Measurements from ENCODE around the gene BPTF.

DNA sequence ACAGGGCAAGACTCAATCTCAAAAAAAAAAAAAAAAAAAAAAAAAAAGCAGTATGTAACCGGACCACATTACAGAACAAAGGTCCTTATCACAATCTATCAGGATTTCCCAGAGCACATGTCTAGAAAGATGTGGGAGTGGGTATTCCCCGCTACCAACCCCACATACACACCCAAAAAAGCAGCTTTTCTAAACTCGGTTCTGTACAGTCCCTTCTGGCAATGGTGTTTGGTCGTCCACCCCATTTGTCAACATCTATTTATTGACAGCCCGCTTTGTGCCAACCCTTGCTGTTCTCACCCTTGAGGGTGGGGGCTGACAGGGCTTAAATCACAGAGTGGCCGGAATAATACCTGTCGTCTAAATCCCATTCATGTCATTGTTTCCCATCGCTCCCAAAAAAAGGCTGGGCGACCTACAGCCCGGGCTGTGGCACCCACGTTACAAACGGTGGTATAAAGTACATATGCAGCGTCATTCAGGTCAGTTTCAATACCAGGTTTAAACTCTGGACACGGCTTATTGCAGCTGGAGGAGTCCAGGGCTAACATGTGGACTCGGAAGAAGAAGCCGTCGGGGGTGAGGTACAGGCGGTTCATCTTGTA lies 167.3 kb downstream of the BPTF start:
- TF ChIP-seq, protein P1, sequence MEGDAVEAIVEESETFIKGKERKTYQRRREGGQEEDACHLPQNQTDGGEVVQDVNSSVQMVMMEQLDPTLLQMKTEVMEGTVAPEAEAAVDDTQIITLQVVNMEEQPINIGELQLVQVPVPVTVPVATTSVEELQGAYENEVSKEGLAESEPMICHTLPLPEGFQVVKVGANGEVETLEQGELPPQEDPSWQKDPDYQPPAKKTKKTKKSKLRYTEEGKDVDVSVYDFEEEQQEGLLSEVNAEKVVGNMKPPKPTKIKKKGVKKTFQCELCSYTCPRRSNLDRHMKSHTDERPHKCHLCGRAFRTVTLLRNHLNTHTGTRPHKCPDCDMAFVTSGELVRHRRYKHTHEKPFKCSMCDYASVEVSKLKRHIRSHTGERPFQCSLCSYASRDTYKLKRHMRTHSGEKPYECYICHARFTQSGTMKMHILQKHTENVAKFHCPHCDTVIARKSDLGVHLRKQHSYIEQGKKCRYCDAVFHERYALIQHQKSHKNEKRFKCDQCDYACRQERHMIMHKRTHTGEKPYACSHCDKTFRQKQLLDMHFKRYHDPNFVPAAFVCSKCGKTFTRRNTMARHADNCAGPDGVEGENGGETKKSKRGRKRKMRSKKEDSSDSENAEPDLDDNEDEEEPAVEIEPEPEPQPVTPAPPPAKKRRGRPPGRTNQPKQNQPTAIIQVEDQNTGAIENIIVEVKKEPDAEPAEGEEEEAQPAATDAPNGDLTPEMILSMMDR (IDR thresholded peaks at IDR 0.05), result no peak
- no peak for TF ChIP-seq EZH2 (IDR thresholded peaks at IDR 0.05; ENCODE audit: borderline replicate concordance, insufficient read depth, low read depth, low read length, poor library complexity, severe bottlenecking)

Data from B cell (primary cell).